Fibroblast of pulmonary artery (primary cell): ENCODE results near the gene ZNF81.
"Not testable (repeated sequence)": the region's sequence is repeated elsewhere in the genome, so short reads cannot be mapped to it uniquely, and the experiment has no call there.

Experiments
- DNase-seq: peaks from one replicate; pipeline ENCODE4 v3.0.0-alpha.2; 2010; ENCODE audit warnings: low read depth
- H3K4me3 ChIP-seq: replicated peaks from 2 replicates; pipeline ENCODE4 v1.5.1; 2011; ENCODE audit warnings: low read depth, mild to moderate bottlenecking, control low read depth, low read length, moderate library complexity
- TF ChIP-seq, protein P1 (sequence below): IDR thresholded peaks from 2 replicates; pipeline ENCODE4 v1.5.1; 2011; ENCODE audit warnings: mild to moderate bottlenecking, control low read depth, low read length, inconsistent platforms; ENCODE audit errors: missing control alignments

The ZNF81 gene

DNA sequence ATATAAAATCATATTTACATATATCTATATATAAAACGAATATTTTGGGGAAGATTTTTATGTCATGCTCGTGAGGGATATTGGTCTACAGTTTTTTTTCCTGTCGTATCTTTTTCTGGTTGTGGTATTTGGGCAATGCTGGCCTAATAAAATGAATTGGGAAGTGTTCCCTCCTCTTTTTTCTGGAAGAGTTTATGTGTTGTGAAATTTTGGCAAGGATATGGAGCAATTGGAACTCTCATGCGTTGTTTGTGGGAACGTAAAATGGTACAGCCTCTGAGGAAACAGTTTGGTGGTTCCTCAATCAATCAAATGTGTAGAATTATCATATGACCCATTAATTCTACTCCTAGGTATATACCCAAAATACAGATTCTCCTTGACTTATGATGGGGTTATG is 97.2 kb downstream of the ZNF81 start:
- no peak overlapping the region for H3K4me3 ChIP-seq
- TF ChIP-seq, protein P1, sequence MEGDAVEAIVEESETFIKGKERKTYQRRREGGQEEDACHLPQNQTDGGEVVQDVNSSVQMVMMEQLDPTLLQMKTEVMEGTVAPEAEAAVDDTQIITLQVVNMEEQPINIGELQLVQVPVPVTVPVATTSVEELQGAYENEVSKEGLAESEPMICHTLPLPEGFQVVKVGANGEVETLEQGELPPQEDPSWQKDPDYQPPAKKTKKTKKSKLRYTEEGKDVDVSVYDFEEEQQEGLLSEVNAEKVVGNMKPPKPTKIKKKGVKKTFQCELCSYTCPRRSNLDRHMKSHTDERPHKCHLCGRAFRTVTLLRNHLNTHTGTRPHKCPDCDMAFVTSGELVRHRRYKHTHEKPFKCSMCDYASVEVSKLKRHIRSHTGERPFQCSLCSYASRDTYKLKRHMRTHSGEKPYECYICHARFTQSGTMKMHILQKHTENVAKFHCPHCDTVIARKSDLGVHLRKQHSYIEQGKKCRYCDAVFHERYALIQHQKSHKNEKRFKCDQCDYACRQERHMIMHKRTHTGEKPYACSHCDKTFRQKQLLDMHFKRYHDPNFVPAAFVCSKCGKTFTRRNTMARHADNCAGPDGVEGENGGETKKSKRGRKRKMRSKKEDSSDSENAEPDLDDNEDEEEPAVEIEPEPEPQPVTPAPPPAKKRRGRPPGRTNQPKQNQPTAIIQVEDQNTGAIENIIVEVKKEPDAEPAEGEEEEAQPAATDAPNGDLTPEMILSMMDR: no peak
- DNase-seq: peak; percentile 18

DNA sequence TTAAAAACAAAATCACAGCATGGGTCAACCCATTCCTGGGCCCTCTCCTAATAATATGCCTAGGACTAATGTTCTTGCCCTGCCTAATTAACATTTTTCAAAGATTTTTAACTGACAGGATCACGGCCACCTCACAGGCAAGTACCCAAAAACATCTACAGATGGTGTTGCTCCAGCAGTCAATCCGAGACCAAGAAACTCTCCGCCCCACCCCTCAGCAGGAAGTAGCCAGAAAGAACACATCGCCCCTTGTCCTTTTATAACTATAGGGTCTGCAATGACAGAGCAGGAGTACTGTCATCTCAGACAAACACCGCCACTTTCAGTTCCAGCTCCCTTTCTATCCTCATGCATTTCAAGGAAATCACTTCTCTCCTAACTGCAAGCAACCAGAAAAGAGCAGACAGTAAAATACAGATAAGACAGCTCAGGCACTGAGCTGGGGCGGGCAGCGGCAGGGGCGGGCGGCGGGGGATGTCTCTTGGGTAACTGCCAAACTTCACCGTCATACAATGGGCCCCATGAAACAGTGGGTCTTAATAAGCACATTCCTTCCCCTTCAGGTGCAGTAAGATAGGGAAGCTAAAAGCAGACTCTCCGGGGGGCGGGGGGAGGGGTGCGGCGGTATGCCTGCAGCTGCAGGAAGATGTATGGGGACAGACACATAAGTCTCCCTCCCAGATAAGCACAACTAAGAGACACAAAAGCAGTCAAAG is 99.7 kb downstream of the ZNF81 start:
- TF ChIP-seq, protein P1: no peak
- H3K4me3 ChIP-seq: peak overlapping the region; percentile 33
- DNase-seq: peak; percentile 2

DNA sequence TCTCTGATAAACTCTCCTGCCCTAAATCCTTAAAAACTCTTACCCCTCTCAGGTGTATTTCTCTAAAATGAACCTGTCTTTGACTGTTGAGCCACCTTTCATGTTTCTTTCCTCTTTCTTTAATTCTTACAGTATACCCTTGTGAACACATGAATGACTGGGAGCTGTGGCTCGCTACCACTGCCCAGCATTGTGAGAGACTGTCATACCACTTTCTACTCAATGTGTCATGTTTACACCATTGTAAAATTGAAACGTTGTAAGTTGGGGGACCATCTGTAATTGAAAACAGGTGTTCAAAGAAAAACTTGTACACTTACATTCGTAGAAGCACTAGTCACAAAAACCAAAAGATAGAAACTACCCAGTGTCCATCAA is 100.2 kb downstream of the ZNF81 start:
- no peak for DNase-seq
- TF ChIP-seq, protein P1: no peak
- H3K4me3 ChIP-seq: no peak overlapping the region

DNA sequence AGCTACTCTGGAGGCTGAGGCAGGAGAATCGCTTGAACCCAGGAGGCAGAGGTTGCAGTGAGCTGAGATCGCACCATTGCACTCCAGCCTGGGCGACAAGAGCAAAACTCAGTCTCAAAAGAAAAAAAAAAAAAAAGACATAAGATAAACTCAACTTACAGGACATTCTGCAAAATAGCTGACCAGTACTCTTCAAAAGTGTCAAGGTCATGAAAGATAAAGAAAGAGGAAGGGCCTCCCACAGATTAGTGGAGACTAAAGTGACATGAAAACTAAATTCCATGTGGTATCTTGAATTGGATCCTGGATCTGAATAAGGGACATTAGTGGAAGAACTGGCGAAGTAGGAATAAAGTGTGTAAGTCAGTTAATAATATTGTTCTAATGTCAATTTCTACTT is 103.7 kb downstream of the ZNF81 start:
- DNase-seq: no peak
- H3K4me3 ChIP-seq: no peak overlapping the region
- TF ChIP-seq, protein P1: no peak

DNA sequence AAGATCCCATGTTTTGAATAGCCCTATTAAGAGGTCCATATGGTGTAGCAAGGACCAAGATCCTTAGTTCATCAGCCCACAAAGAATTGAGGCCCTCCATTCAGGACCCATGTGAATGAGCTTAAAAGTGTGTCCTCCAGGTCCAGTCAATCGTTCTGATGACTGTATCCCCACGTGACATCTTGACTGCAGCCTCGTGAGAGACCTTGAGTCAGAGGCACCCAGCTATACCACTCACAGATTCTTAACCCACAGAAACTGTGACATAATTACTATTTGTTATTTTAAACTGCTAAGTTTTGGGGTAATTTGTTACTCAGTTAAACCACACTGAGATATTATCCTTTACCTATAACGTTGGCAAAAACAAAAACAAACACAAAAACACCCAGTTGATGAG is 104.7 kb downstream of the ZNF81 start:
- TF ChIP-seq, protein P1: no peak
- no peak for DNase-seq
- H3K4me3 ChIP-seq: no peak overlapping the region

DNA sequence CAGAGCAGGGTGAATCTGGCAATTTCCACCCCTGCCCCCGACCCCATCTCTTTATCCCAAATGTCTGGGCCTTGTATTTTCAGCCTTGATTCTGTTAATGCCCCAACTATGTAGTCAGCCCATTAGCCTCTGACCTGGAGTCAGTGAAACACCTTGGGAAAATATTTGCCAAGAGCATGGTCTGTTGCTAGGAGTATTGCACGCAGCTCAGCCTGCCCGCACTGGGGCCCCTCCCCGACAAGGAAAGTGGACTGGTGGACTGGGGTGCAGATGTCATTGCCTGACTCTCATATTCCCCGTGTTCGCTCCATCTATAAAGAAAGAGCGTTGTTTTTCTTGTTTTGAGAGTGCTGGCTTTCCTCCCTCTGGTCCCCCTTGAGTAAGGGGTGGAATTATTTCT is 118.6 kb downstream of the ZNF81 start:
- not testable (repeated sequence) for H3K4me3 ChIP-seq, DNase-seq

DNA sequence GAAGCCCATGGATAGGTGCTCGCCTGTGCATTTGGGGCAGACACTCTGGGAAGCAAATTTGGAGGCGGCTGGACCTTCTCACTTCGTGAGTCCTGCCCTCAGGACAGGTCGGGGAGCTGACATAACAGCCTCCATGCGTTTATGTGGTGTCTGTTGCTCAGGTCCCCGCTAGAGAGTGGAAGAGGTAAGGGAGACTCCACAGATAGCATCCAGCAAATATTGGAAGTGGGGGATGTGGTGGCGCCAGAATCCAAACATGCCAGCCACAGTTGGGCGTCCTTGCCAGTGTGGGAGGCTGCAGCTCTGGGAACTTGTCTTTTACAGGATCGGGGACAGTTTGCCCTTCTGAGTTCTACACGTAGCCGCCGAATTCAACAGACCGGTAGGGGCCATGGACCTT is 119.3 kb downstream of the ZNF81 start:
- H3K4me3 ChIP-seq: no peak overlapping the region
- TF ChIP-seq, protein P1: no peak
- DNase-seq: no peak

DNA sequence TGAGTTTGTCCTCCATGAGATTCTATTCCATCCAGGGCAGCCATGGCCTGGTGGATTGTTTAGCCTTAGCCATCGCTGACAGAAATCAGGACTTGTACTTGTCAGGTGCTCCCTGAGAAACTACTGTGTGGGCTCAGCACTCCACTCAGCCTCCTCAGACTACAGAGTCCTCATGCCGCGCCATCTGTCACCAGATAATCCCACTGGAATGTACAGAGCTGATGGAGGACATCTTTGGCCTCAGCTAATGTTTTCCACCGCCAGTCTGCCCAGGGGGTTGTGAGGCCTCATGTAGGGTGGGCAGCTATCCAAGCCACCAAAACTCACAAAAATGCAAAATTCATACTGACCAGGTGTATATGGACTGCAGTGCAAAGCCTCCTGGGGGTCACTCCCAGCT is 121.5 kb downstream of the ZNF81 start:
- not testable (repeated sequence) for DNase-seq, H3K4me3 ChIP-seq
